ENCODE data around the gene DOK5.

- TF ChIP-seq CTCF (conservative IDR thresholded peaks at IDR 0.05; ENCODE audit: low read length) (no peak), EZH2phosphoT487 (IDR thresholded peaks at IDR 0.05; ENCODE audit: borderline replicate concordance) (no peak)
Measured at GRCh38 chr20:54464003-54464402, 11.4 kb upstream of the DOK5 start.

Measured in Loucy (cell line).